ENCODE results near the gene DNAH11. TPM values are rescaled to one million over a fixed set of nuclear protein-coding genes. Genes with fewer than 3 reads are reported as not detected.

The DNAH11 gene
- total and polyA plus RNA-seq, 3 donors from 2014 or later = 4.9 to 19.3 (median 14.2) TPM

- no peaks in the 10 kb centered on the region for H3K9me3 ChIP-seq
- TF ChIP-seq, protein P1, sequence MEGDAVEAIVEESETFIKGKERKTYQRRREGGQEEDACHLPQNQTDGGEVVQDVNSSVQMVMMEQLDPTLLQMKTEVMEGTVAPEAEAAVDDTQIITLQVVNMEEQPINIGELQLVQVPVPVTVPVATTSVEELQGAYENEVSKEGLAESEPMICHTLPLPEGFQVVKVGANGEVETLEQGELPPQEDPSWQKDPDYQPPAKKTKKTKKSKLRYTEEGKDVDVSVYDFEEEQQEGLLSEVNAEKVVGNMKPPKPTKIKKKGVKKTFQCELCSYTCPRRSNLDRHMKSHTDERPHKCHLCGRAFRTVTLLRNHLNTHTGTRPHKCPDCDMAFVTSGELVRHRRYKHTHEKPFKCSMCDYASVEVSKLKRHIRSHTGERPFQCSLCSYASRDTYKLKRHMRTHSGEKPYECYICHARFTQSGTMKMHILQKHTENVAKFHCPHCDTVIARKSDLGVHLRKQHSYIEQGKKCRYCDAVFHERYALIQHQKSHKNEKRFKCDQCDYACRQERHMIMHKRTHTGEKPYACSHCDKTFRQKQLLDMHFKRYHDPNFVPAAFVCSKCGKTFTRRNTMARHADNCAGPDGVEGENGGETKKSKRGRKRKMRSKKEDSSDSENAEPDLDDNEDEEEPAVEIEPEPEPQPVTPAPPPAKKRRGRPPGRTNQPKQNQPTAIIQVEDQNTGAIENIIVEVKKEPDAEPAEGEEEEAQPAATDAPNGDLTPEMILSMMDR (IDR thresholded peaks at IDR 0.05) = no peak
- no peak for TF ChIP-seq POLR2A (IDR thresholded peaks at IDR 0.05)
- H3K27me3 ChIP-seq = no peaks in the 10 kb centered on the region
- no peak overlapping the region for H3K4me3 ChIP-seq
- intact Hi-C loops (cut with DNase I; ENCODE audit: low total_unique reads) = no loop called here
- H3K36me3 ChIP-seq (ENCODE audit: low read depth, missing control alignments) = no peaks in the 10 kb centered on the region
- DNase-seq = no peak
- H3K27ac ChIP-seq = no peak overlapping the region
- WGBS, 2 donors = 80 to 87% methylated on average over 5 of the region's 5 CpGs
- H3K4me1 ChIP-seq = no peaks in the 10 kb centered on the region
Observed at GRCh38 chr7:21656081-21656480, 113.2 kb downstream of the DNAH11 start.

GRCh38 chr7:21656796-21657195 is 114.0 kb downstream of the DNAH11 start:
- Histone ChIP-seq H3K27me3 (no peaks in the 10 kb centered on the region), H3K4me1 (no peaks in the 10 kb centered on the region), H3K36me3 (ENCODE audit: low read depth, missing control alignments) (no peaks in the 10 kb centered on the region), H3K4me3 (no peak overlapping the region), H3K9me3 (no peaks in the 10 kb centered on the region), H3K27ac (no peak overlapping the region)
- no peak for TF ChIP-seq POLR2A (IDR thresholded peaks at IDR 0.05)
- TF ChIP-seq, protein P1 (IDR thresholded peaks at IDR 0.05) = no peak
- no peak for DNase-seq
- WGBS, 2 donors = 85 to 90% methylated on average over 2 of the region's 2 CpGs
- intact Hi-C loops (cut with DNase I; ENCODE audit: low total_unique reads) = no loop called here

DNA sequence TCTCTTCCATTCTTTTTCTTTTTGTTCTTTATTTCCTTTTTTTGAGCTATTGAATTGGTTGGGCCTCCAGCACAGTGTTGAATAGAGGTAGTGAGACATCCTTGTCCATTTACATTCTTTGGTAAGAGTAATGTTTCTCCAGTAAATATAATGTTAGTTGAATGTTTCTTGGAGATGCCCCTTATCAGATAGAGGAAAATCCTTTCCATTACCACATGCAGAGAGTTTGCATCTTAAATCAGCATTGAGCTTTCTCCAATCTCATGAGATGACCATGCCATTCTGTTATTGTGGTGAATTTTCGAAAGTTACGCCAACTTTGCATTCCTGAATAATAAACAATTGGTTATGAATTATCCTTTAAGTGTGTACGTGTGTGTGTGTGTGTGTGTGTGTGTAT is 127.7 kb downstream of the DNAH11 start:
- no peak for TF ChIP-seq POLR2A (IDR thresholded peaks at IDR 0.05)
- TF ChIP-seq, protein P1 (IDR thresholded peaks at IDR 0.05) = no peak
- H3K4me3 ChIP-seq = no peak overlapping the region
- intact Hi-C loops (cut with DNase I; ENCODE audit: low total_unique reads) = no loop called here
- no peak overlapping the region for H3K27ac ChIP-seq
- WGBS, 2 donors = 73% methylated on average over 3 of the region's 3 CpGs
- DNase-seq = no peak
- no peaks in the 10 kb centered on the region for H3K27me3 ChIP-seq
- H3K9me3 ChIP-seq = no peaks in the 10 kb centered on the region
- H3K36me3 ChIP-seq (ENCODE audit: low read depth, missing control alignments) = no peaks in the 10 kb centered on the region
- no peaks in the 10 kb centered on the region for H3K4me1 ChIP-seq

DNA sequence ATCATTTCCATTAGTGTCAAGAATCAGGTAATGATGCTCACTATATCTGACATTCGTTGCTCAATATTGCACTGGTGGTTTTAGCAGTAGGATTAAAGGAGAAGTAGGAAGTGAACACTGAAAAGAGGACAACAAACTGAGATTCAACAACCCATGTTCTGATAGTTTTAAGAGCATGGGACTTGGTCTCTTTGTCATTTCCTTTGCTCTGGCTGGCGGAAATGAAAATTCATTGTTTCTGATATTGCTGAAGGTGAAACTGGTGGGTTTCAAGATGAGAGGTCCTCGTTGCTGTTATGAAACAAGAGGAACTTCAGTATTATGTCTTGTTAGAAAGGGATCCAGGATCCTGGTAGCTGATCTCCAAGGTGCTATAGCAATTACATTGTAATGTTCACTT is 129.0 kb downstream of the DNAH11 start:
- Histone ChIP-seq H3K27me3 (no peaks in the 10 kb centered on the region), H3K4me1 (no peaks in the 10 kb centered on the region), H3K27ac (no peak overlapping the region), H3K4me3 (no peak overlapping the region), H3K9me3 (no peaks in the 10 kb centered on the region), H3K36me3 (ENCODE audit: low read depth, missing control alignments) (no peaks in the 10 kb centered on the region)
- TF ChIP-seq, protein P1 (IDR thresholded peaks at IDR 0.05) = no peak
- intact Hi-C loops (cut with DNase I; ENCODE audit: low total_unique reads) = no loop called here
- no peak for DNase-seq
- WGBS, 2 donors = 81 to 84% methylated on average over 3 of the region's 3 CpGs

- Histone ChIP-seq H3K27me3 (no peaks in the 10 kb centered on the region), H3K9me3 (no peaks in the 10 kb centered on the region), H3K4me3 (no peak overlapping the region), H3K27ac (no peak overlapping the region), H3K4me1 (no peaks in the 10 kb centered on the region), H3K36me3 (ENCODE audit: low read depth, missing control alignments) (no peaks in the 10 kb centered on the region)
- 57 to 66% methylated on average over 3 of the region's 3 CpGs for WGBS, 2 donors
- no peak for DNase-seq
- TF ChIP-seq, protein P1 (IDR thresholded peaks at IDR 0.05) = no peak
- TF ChIP-seq POLR2A (IDR thresholded peaks at IDR 0.05) = no peak
- intact Hi-C loops (cut with DNase I; ENCODE audit: low total_unique reads) = no loop called here
Observed at GRCh38 chr7:21675255-21675654, 132.4 kb downstream of the DNAH11 start.

All from testis (tissue), 3 donors.